Hepatocyte (in vitro differentiated cells): ENCODE measurements around the gene MBLAC2. TPM values are rescaled to one million over a fixed set of nuclear protein-coding genes. Genes with fewer than 3 reads are reported as not detected.

Source experiments
- DNase-seq: peaks from one replicate; pipeline ENCODE4 v3.0.0-alpha.2; 2016; ENCODE audit warnings: low spot score
- H2AFZ ChIP-seq: fragments of 200-600 bp; sonication (generic); 2 replicates; pipeline ENCODE4 v1.6.0; 2016; ENCODE audit warnings: antibody characterized with exemption, mild to moderate bottlenecking
- H3K27ac ChIP-seq: fragments of 200-600 bp; sonication (generic); 2 replicates; pipeline ENCODE4 v1.5.1; 2016; ENCODE audit warnings: mild to moderate bottlenecking
- H3K27me3 ChIP-seq: fragments of 200-600 bp; sonication (generic); 2 replicates; pipeline ENCODE4 v1.6.1; 2016
- H3K36me3 ChIP-seq: fragments of 200-600 bp; sonication (generic); replicated peaks from 2 replicates; pipeline ENCODE4 v1.5.1; 2016; ENCODE audit warnings: low read depth; ENCODE audit not compliant: insufficient read depth
- H3K4me1 ChIP-seq: fragments of 200-600 bp; sonication (generic); 2 replicates; pipeline ENCODE4 v1.5.1; 2016; ENCODE audit warnings: mild to moderate bottlenecking, moderate library complexity; ENCODE audit not compliant: insufficient read depth
- H3K4me2 ChIP-seq: fragments of 200-600 bp; sonication (generic); 2 replicates; pipeline ENCODE4 v1.6.0; 2016
- H3K4me3 ChIP-seq: fragments of 200-600 bp; sonication (generic); 2 replicates; pipeline ENCODE4 v1.5.1; 2016; ENCODE audit warnings: mild to moderate bottlenecking
- H3K79me2 ChIP-seq: fragments of 200-600 bp; sonication (generic); 2 replicates; pipeline ENCODE4 v1.6.0; 2017; ENCODE audit warnings: mild to moderate bottlenecking
- H3K9me2 ChIP-seq: fragments of 200-600 bp; sonication (generic); replicated peaks from 2 replicates; pipeline ENCODE4 v1.6.0; 2017; ENCODE audit warnings: mild to moderate bottlenecking; ENCODE audit not compliant: insufficient read depth
- H3K9me3 ChIP-seq: fragments of 200-600 bp; sonication (generic); 2 replicates; pipeline ENCODE4 v1.5.1; 2016; ENCODE audit warnings: low read depth, mild to moderate bottlenecking
- H4K20me1 ChIP-seq: fragments of 200-600 bp; sonication (generic); 2 replicates; pipeline ENCODE4 v1.6.0; 2016; ENCODE audit warnings: mild to moderate bottlenecking; ENCODE audit not compliant: insufficient read depth, poor library complexity, severe bottlenecking
- EZH2 ChIP-seq: fragments of 200-600 bp; sonication (generic); IDR thresholded peaks from 2 replicates; pipeline ENCODE4 v1.6.1; 2016; ENCODE audit warnings: antibody characterized with exemption, mild to moderate bottlenecking, borderline replicate concordance
- EZH2phosphoT487 ChIP-seq: fragments of 200-600 bp; sonication (generic); IDR thresholded peaks from one replicate; pipeline ENCODE4 v1.6.1; 2018; ENCODE audit warnings: antibody characterized with exemption, mild to moderate bottlenecking, low read depth, moderate library complexity; ENCODE audit not compliant: unreplicated experiment, severe bottlenecking
- WGBS: methylation state at CpG from one replicate; pipeline ENCODE4 v1.1.6; 2016; ENCODE audit warnings: low lambda C conversion rate; ENCODE audit errors: missing lambda C conversion rate; 5-methylcytosine and 5-hydroxymethylcytosine counted together
- polyA plus RNA-seq: library from polyadenylated mRNA; unstranded; fragments of >200 nt; fragmentation: Nextera tagmentation; extraction: Ambion mirVana; gene quantifications from 2 replicates; pipeline ENCODE4 v1.2.1, GENCODE V29; 2016
- total RNA-seq: library from RNA; depleted of rRNA; stranded (reverse); fragments of >200 nt; gene quantifications from 2 replicates; pipeline ENCODE4 v1.2.3, GENCODE V29; 2014
- TF ChIP-seq, protein P1 (sequence below): fragments of 200-600 bp; sonication (generic); IDR thresholded peaks from 2 replicates; pipeline ENCODE4 v1.5.1; 2016; ENCODE audit warnings: antibody characterized with exemption, mild to moderate bottlenecking; ENCODE audit not compliant: poor library complexity

MBLAC2 gene
- total and polyA plus RNA-seq, 2 experiments from 2014 or later: 3.7 to 7.6 TPM

DNA sequence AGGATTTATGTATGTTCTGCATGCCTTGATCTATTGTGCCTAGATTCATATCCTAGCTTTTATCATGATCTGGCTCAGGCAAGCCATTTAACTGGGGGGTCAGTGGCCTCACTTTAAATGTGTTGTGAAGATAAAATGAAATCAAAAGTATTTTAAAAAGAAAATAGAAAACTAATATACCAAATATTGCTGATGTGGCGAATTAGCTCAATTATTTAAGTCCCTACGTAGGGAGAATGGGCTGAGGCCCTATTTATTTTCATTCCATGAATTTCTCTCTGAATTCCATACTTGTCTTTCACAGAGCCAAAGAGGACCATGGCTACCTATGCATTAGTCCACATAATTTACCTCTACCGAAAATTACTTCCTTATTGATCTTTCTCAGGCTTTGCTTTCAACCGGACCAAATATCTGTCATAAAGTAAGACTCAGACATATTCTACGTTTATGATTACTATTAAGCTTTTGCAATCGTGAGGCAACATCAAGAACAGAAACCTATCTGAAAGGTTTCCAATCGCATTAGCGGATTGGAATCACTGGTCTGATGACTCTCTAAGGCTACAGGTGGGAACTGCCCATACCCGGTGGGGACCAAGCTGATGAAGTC lies 1.7 kb downstream of the MBLAC2 start:
- 40% methylated on average over 9 of the region's 9 CpGs for WGBS
- peaks cover 8% of the 10 kb centered on the region for H3K4me1 ChIP-seq
- H3K4me2 ChIP-seq: peak overlapping the region; percentile 88
- H3K9me3 ChIP-seq: no peaks in the 10 kb centered on the region
- no peaks in the 10 kb centered on the region for H3K27me3 ChIP-seq
- H4K20me1 ChIP-seq: no peaks in the 10 kb centered on the region
- TF ChIP-seq EZH2phosphoT487: no peak
- TF ChIP-seq EZH2: no peak
- TF ChIP-seq, protein P1, sequence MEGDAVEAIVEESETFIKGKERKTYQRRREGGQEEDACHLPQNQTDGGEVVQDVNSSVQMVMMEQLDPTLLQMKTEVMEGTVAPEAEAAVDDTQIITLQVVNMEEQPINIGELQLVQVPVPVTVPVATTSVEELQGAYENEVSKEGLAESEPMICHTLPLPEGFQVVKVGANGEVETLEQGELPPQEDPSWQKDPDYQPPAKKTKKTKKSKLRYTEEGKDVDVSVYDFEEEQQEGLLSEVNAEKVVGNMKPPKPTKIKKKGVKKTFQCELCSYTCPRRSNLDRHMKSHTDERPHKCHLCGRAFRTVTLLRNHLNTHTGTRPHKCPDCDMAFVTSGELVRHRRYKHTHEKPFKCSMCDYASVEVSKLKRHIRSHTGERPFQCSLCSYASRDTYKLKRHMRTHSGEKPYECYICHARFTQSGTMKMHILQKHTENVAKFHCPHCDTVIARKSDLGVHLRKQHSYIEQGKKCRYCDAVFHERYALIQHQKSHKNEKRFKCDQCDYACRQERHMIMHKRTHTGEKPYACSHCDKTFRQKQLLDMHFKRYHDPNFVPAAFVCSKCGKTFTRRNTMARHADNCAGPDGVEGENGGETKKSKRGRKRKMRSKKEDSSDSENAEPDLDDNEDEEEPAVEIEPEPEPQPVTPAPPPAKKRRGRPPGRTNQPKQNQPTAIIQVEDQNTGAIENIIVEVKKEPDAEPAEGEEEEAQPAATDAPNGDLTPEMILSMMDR: no peak
- no peaks in the 10 kb centered on the region for H3K36me3 ChIP-seq
- peak overlapping the region; percentile 48 for H3K4me3 ChIP-seq
- peaks cover 28% of the 10 kb centered on the region for H3K79me2 ChIP-seq
- peak overlapping the region; percentile 85 for H2AFZ ChIP-seq
- H3K9me2 ChIP-seq: no peaks in the 10 kb centered on the region
- H3K27ac ChIP-seq: peak overlapping the region; percentile 76
- DNase-seq: no peak

DNA sequence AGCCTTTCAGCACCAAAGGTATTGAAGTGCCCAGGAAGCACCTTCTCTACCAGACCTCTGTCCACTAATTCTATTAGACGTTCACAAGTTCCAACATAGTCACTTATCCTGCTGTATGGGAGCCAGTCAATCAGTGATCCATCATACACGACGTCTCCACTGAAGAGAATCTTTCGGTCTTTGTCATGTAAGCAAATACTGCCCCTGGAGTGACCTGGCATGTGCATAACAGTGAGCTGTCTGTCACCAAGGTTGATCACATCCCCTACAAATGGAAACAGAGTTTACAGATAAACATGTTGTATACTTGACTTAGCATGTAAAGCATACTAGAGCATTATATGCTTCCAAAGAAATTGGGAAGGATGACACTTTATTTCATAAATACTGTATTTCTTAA lies 13.3 kb downstream of the MBLAC2 start:
- TF ChIP-seq, protein P1: no peak
- TF ChIP-seq EZH2 (no peak), EZH2phosphoT487 (no peak)
- no peaks in the 10 kb centered on the region for H3K36me3 ChIP-seq
- H4K20me1 ChIP-seq: no peaks in the 10 kb centered on the region
- no peaks in the 10 kb centered on the region for H3K27me3 ChIP-seq
- no peaks in the 10 kb centered on the region for H3K9me2 ChIP-seq
- no peak overlapping the region for H3K27ac ChIP-seq
- no peak for DNase-seq
- H3K9me3 ChIP-seq: no peaks in the 10 kb centered on the region
- H3K4me1 ChIP-seq: no peaks in the 10 kb centered on the region
- H3K4me2 ChIP-seq: no peak overlapping the region
- no peak overlapping the region for H2AFZ ChIP-seq
- peaks cover 9% of the 10 kb centered on the region for H3K79me2 ChIP-seq
- WGBS: 70% methylated on average over 4 of the region's 4 CpGs
- H3K4me3 ChIP-seq: no peak overlapping the region

DNA sequence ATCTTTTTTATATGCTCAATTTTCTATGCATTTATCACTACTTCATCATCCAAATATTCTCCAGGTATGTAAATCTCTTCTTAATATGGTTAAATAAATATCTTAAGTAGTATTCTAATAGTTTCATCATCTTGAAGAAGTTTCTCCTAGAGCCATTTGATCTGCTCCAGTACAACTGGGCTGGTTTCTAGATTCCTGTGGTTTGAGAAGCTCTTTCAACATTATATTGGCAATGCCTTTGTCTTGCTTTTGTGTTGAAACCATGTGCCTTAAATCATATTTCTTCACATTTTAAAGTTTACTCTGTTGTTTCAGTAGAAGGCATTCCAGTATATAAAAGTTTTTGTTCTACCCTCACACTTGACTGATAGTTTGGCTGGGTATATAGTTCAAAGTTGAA lies 27.6 kb downstream of the MBLAC2 start:
- Histone ChIP-seq H3K79me2 (no peaks in the 10 kb centered on the region), H3K36me3 (no peaks in the 10 kb centered on the region), H3K27me3 (no peaks in the 10 kb centered on the region), H3K27ac (no peak overlapping the region), H3K9me3 (no peaks in the 10 kb centered on the region), H3K4me3 (no peak overlapping the region), H4K20me1 (no peaks in the 10 kb centered on the region), H3K9me2 (no peaks in the 10 kb centered on the region), H3K4me2 (no peak overlapping the region), H3K4me1 (no peaks in the 10 kb centered on the region), H2AFZ (no peak overlapping the region)
- TF ChIP-seq, protein P1: no peak
- no peak for TF ChIP-seq EZH2phosphoT487
- no peak for TF ChIP-seq EZH2
- no peak for DNase-seq
